CD4-positive, alpha-beta T cell treated with Interferon alpha-2 for 1 hour (primary cell): ENCODE measurements around the gene KCND2.

ENCODE experiments used
- DNase-seq, 2 donors: peaks; one replicate each; pipeline ENCODE4 v3.0.0-alpha.2; 2020 to 2022

KCND2 gene

GRCh38 chr7:120412139-120413050, 139.4 kb downstream of the KCND2 start:
- DNase-seq = no peak

GRCh38 chr7:120413164-120413563, 140.2 kb downstream of the KCND2 start:
- DNase-seq = no peak

- no peak for DNase-seq
Observed at GRCh38 chr7:120417244-120417979, 144.4 kb downstream of the KCND2 start.

- DNase-seq = no peak
Observed at GRCh38 chr7:120421151-120421651, 148.2 kb downstream of the KCND2 start.

GRCh38 chr7:120431016-120431415, 158.0 kb downstream of the KCND2 start:
- DNase-seq = no peak

GRCh38 chr7:120436487-120437060, 163.6 kb downstream of the KCND2 start:
- DNase-seq = no peak

GRCh38 chr7:120441850-120442249, 168.9 kb downstream of the KCND2 start:
- DNase-seq = no peak

GRCh38 chr7:120442838-120443237, 169.9 kb downstream of the KCND2 start:
- DNase-seq = no peak

GRCh38 chr7:120444650-120445049, 171.7 kb downstream of the KCND2 start:
- DNase-seq = no peak

- no peak for DNase-seq
Observed at GRCh38 chr7:120445276-120445675, 172.3 kb downstream of the KCND2 start.

- DNase-seq = no peak
Observed at GRCh38 chr7:120452665-120453064, 179.7 kb downstream of the KCND2 start.

- DNase-seq = no peak
Observed at GRCh38 chr7:120456699-120457098, 183.7 kb downstream of the KCND2 start.

- DNase-seq = no peak
Observed at GRCh38 chr7:120460949-120461348, 188.0 kb downstream of the KCND2 start.

GRCh38 chr7:120462991-120463390, 190.0 kb downstream of the KCND2 start:
- no peak for DNase-seq

GRCh38 chr7:120464104-120464503, 191.1 kb downstream of the KCND2 start:
- DNase-seq = no peak

GRCh38 chr7:120467676-120468075, 194.7 kb downstream of the KCND2 start:
- DNase-seq = no peak

- DNase-seq = no peak
Observed at GRCh38 chr7:120468611-120469010, 195.6 kb downstream of the KCND2 start.

GRCh38 chr7:120472892-120473291, 199.9 kb downstream of the KCND2 start:
- DNase-seq = no peak

- no peak for DNase-seq
Observed at GRCh38 chr7:120473352-120473751, 200.4 kb downstream of the KCND2 start.

- no peak for DNase-seq
Observed at GRCh38 chr7:120475994-120476393, 203.0 kb downstream of the KCND2 start.

GRCh38 chr7:120480472-120480871, 207.5 kb downstream of the KCND2 start:
- DNase-seq = no peak

GRCh38 chr7:120480930-120481329, 208.0 kb downstream of the KCND2 start:
- DNase-seq = no peak

- no peak for DNase-seq
Observed at GRCh38 chr7:120486164-120486563, 213.2 kb downstream of the KCND2 start.

GRCh38 chr7:120502132-120502531, 229.2 kb downstream of the KCND2 start:
- no peak for DNase-seq
